Activated naive CD4-positive, alpha-beta T cell treated with anti-CD3 and anti-CD28 coated beads, Interleukin-2, amount 50 U/mL, for 72 hours (primary cell): ENCODE measurements around the gene BTRC. TPM values are rescaled to one million over a fixed set of nuclear protein-coding genes. Genes with fewer than 3 reads are reported as not detected.
A peak's percentile ranks its signal among the peaks of the same experiment; 100 is the strongest.

Experiments used
- ATAC-seq, 2 donors: fragments of 150-1000 bp; cut with Tn5 transposase; 2 replicates each; pipeline ENCODE4 v1.10.0; 2021; ENCODE audit warnings: mild to moderate bottlenecking in 2 of 2, moderate library complexity in 2 of 2
- DNase-seq, 2 donors: peaks; one replicate each; pipeline ENCODE4 v3.0.0; 2021 to 2022; ENCODE audit warnings: low spot score in 2 of 2
- H3K27ac Mint-ChIP-seq, 2 donors: one replicate each; pipeline ENCODE4 v1.8.0; 2022; ENCODE audit warnings: mild to moderate bottlenecking in 2 of 2, mixed read lengths in 2 of 2
- H3K36me3 Mint-ChIP-seq, 2 donors: one replicate each; pipeline ENCODE4 v1.8.0; 2022; ENCODE audit warnings: mixed read lengths in 2 of 2
- H3K9me3 Mint-ChIP-seq, 2 donors: one replicate each; pipeline ENCODE4 v1.8.0; 2022; ENCODE audit warnings: mixed read lengths in 2 of 2
- total RNA-seq, 2 donors: library from RNA; stranded (reverse); gene quantifications; one replicate each; pipeline ENCODE4 v1.2.3, GENCODE V29; 2022

The BTRC gene
- total RNA-seq, 2 donors from 2014 or later, result 12.0 to 20.9 TPM

- no peaks in the 10 kb centered on the region for H3K36me3 Mint-ChIP-seq
- ATAC-seq, result no peak
Observed at GRCh38 chr10:101507828-101508227, 153.9 kb downstream of the BTRC start.

GRCh38 chr10:101511938-101512337 lies 158.0 kb downstream of the BTRC start:
- Mint-ChIP-seq H3K9me3 (no peaks in the 10 kb centered on the region), H3K27ac (no peak overlapping the region), H3K36me3 (no peaks in the 10 kb centered on the region)
- no peak for DNase-seq
- no peak for ATAC-seq

More at GRCh38 chr10:101507828-101508227, 153.9 kb downstream of the BTRC start:
- DNase-seq, result no peak
- Mint-ChIP-seq H3K9me3 (no peaks in the 10 kb centered on the region), H3K27ac (no peak overlapping the region)

DNA sequence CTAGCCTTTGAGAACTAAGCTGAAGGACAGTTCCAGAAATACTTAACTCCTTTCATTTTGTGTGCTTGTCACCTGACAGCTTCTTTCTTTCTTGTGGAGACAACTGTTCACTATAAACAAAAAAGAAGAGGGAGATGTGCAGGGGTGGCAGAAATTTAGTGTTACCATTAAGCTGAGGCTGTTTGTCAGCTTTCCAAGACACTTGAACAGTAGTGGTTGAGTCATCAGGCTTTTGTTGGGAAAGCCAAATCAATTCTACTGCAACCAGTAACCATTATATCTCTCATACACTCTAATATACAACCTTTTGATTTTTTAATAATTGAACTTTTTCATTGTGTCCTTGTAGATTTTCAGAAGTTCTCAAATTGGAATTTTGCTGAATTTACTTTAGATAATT lies 158.8 kb downstream of the BTRC start:
- no peak for DNase-seq
- Mint-ChIP-seq H3K36me3 (no peaks in the 10 kb centered on the region), H3K9me3 (no peaks in the 10 kb centered on the region), H3K27ac (no peak overlapping the region)
- ATAC-seq, result no peak

DNA sequence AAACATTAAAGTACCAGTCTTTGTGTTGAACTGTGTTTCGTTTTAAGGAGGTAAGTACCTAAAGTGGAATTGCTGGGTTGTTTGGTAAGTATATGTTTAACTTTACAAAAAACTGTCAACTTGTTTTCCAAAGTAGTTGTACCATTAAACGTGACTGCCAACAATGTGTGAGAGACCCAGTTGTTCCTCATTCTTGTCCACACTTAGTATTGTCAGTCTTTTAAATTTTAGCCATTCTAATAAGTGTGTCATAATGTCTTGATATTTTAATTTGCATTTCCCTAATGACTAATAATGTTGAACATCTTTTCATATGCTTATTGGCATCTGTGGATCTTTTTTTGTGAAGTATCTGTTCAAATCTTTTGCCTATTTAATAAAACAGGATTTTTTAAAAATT lies 159.8 kb downstream of the BTRC start:
- Mint-ChIP-seq H3K9me3 (no peaks in the 10 kb centered on the region), H3K36me3 (no peaks in the 10 kb centered on the region), H3K27ac (no peak overlapping the region)
- DNase-seq, result no peak
- ATAC-seq, result no peak

DNA sequence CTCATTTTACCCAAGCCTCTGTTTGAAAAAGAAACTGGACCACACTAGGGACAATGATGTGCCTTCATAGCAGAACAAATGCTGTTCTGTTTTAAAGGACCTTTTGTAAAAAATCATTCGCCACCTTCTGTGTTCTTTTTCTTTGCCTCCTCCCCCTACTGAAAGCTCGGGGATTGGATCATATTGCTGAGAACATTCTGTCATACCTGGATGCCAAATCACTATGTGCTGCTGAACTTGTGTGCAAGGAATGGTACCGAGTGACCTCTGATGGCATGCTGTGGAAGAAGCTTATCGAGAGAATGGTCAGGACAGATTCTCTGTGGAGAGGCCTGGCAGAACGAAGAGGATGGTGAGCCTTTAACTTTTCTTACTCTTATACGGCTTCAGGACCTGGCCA lies 171.9 kb downstream of the BTRC start:
- no peaks in the 10 kb centered on the region for H3K9me3 Mint-ChIP-seq
- DNase-seq (no peak), ATAC-seq (no peak)
- no peaks in the 10 kb centered on the region for H3K36me3 Mint-ChIP-seq
- no peak overlapping the region for H3K27ac Mint-ChIP-seq

GRCh38 chr10:101529207-101529606 lies 175.2 kb downstream of the BTRC start:
- no peaks in the 10 kb centered on the region for H3K36me3 Mint-ChIP-seq
- ATAC-seq (no peak), DNase-seq (no peak)
- H3K9me3 Mint-ChIP-seq, result no peaks in the 10 kb centered on the region
- no peak overlapping the region for H3K27ac Mint-ChIP-seq

DNA sequence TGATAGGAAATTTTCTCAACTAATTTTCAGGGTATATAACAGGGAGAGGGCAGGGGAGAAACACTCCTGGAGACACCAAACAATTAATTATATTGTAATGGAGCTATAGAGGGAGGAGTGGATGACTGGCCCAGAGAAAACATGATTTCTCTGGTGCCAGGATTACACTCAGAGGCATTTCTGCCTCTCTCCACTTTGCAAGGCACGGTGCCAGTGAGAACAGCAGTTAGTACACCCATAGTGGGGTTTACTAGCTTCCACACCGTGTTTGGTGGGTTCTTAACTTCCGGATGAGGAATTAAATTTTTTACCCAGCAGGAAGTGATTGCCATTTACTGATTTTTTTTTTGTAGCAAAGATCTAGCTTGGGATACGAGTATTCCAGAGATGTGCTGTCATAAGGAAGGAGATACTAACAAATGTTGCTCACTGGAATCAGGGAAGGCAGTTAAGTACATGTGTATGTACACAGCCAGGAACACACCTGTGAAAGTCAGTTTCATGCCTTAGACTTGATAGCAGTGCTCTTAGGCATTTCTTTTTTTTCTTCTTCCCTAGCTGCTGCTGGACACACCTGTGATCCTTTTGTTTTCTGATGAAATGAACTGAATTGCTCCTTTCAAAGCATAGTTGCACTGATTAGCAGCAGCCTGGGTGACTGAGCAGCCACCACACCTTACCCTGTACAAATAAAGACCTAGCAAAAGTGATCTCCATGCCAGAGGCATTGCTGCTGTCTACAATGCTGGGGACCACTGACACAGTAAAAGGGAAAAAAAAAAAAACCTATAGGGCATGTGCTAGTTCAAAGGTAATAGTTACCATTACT lies 176.0 kb downstream of the BTRC start:
- ATAC-seq (no peak), DNase-seq (no peak)
- Mint-ChIP-seq H3K27ac (no peak overlapping the region), H3K36me3 (no peaks in the 10 kb centered on the region), H3K9me3 (no peaks in the 10 kb centered on the region)

DNA sequence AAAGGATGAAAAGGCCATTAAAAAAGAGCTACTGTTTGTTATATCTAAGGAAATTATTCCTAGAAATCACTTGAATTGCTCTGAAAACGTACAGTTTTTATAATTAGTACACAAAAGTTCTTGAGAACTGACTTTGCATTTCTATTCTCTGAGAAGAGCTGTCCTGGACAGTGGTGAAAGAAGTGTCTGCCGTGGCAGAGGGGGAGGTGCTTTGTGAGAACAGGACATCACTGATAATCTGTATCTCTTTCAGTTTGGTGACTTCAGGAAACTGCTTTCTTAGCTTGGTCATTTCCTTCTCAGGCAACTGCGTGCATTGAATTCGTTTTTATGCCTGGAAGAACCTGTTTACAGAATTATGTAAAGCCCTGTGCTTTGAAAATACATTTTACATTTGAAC lies 182.0 kb downstream of the BTRC start:
- DNase-seq (no peak), ATAC-seq (no peak)
- Mint-ChIP-seq H3K27ac (no peak overlapping the region), H3K36me3 (no peaks in the 10 kb centered on the region), H3K9me3 (no peaks in the 10 kb centered on the region)

DNA sequence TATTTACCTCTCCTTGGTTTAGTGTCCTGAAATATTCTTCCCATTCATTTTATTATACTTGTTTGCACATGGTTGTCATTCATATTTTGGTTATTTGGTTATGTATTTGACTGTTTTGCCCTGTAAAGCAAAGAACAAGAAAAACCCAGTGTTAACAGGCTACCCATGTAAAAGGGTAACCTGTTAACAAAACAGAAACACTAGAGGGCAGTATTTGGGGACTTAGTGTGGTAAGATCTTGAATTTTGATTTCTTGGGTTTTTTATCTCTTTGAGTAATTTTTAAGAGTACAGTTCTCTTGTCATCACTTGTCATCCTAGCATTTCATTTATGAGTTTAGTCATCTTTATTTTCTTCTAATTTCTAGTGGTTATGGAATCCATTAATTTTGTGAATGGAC lies 182.8 kb downstream of the BTRC start:
- ATAC-seq, result no peak
- Mint-ChIP-seq H3K36me3 (no peaks in the 10 kb centered on the region), H3K9me3 (no peaks in the 10 kb centered on the region), H3K27ac (no peak overlapping the region)
- no peak for DNase-seq

GRCh38 chr10:101538446-101538845 lies 184.5 kb downstream of the BTRC start:
- Mint-ChIP-seq H3K27ac (no peak overlapping the region), H3K9me3 (no peaks in the 10 kb centered on the region), H3K36me3 (no peaks in the 10 kb centered on the region)
- ATAC-seq, result no peak
- DNase-seq, result no peak

DNA sequence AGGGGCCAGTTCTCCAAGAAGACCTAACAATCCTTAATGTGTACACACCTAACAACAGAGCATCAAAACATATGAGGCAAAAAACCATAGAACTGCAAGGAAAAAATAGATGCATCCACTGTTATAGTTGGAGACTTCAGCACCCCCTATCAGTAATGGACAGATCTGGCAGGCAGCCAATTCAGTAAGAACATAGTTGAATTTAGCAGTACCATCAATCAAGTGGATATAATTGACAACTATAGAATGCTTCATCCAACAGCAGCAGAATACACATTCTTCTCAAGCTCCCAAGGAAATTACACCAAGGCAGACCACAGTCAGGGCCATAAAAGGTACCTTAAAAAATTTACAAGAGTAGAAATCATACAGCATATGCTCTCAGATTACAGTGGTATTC lies 191.9 kb downstream of the BTRC start:
- Mint-ChIP-seq H3K9me3 (no peaks in the 10 kb centered on the region), H3K36me3 (no peaks in the 10 kb centered on the region), H3K27ac (no peak overlapping the region)
- DNase-seq, result no peak
- ATAC-seq, result no peak

DNA sequence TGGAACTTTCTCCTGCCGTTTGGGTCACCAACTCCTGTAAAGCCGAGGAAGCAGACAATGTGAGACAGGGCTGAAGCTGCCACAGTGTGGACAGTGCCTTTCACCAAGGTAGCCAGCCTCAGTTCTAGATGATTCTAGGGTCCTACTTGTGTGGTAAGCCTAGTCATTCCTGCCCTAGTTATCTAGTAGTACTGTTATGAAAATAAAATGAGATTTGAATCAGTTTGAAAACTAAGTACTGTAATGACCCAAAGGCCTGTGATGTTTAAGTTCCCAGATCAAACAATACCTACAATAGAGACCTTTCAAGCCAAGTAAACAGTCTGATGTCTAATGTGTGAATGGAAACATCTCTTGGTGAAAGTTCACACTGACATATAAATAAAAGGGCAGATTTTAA lies 197.0 kb downstream of the BTRC start:
- no peak for DNase-seq
- Mint-ChIP-seq H3K9me3 (no peaks in the 10 kb centered on the region), H3K27ac (peak overlapping the region; percentile 17 to 78), H3K36me3 (peaks cover 0 to 13% of the 10 kb centered on the region in 2 donors)
- ATAC-seq, result peak; percentile 69 to 96

- ATAC-seq (no peak), DNase-seq (no peak)
- peak overlapping the region; percentile 3 to 22 for H3K27ac Mint-ChIP-seq
- peaks cover 0 to 13% of the 10 kb centered on the region in 2 donors for H3K36me3 Mint-ChIP-seq
- H3K9me3 Mint-ChIP-seq, result no peaks in the 10 kb centered on the region
Observed at GRCh38 chr10:101552442-101552841, 198.5 kb downstream of the BTRC start.

GRCh38 chr10:101557541-101557940 lies 203.6 kb downstream of the BTRC start:
- peak overlapping the region; percentile 69 to 81 for H3K27ac Mint-ChIP-seq
- H3K9me3 Mint-ChIP-seq, result no peaks in the 10 kb centered on the region
- ATAC-seq, result no peak
- peaks cover 0 to 4% of the 10 kb centered on the region in 2 donors for H3K36me3 Mint-ChIP-seq
- no peak for DNase-seq

DNA sequence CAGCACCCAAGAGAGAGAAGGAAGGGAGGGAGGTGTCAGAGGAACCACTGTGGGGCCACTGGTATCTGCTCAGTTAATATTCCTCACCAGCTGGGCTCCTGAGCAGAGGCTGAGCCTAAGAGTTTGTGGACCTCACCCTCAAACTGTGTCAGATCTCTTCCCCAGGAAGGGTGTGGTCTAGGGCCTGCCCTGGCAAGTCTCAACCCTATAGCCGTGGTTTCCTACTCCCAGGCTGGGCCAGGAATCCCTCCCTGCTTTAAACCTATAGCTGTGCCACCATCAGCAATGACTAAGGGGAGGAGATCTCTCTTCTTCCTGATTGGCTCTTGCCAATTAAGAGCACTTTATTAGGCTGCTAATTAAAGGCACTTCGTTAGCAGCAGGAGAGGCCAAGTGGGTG lies 204.2 kb downstream of the BTRC start:
- DNase-seq (no peak), ATAC-seq (peak in 1 of 2 donors; percentile 68)
- no peaks in the 10 kb centered on the region for H3K9me3 Mint-ChIP-seq
- H3K36me3 Mint-ChIP-seq, result no peaks in the 10 kb centered on the region
- peak overlapping the region; percentile 69 to 81 for H3K27ac Mint-ChIP-seq

DNA sequence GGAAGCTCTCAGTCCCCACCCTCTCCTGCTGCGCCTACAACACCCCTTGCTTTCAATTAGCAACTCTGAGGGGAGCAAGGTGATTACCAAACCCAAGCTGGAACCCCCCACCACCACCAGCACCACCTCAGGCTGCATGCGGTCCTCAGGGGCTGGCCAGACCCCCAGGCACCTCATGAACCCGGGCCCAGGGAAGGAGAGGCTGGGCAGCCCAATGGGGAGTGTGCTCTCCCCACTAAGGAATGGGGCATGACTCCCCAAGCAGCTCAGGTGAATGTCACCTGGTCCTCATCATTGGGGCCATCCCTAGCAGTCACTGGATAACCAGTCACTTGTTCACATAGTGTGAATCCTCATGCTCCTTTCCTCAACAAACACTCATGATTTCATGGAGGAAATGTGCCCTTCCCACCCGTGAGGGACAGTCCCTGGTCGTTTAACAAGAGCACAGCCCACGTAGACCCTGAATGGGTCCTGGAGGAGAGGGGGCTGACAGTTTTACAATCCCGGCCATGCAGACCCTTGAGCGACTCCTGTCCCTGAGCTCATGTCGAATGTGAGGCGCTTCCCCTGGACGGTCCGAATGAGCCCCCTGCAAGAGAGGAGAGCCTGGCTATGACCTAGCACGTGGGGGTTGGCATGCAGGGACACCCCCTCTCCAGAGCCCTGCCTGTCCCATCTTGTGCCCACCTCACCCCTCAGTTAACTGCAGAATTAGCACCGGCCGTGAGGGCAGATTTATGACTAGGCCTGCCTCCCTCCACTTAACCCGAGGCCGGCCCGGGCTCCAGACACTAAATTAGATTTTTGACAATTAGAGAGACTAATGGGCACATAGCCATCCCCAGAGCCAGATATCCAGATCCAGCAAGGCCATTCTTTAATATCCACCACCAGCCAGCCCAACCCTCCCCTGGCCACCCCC lies 205.0 kb downstream of the BTRC start:
- ATAC-seq (no peak), DNase-seq (no peak)
- Mint-ChIP-seq H3K36me3 (no peaks in the 10 kb centered on the region), H3K27ac (peak overlapping the region in 1 of 2 donors; percentile 81), H3K9me3 (no peaks in the 10 kb centered on the region)

- no peak for DNase-seq
- no peak for ATAC-seq
- H3K9me3 Mint-ChIP-seq, result no peaks in the 10 kb centered on the region
- peak overlapping the region in 1 of 2 donors; percentile 81 for H3K27ac Mint-ChIP-seq
- H3K36me3 Mint-ChIP-seq, result no peaks in the 10 kb centered on the region
Observed at GRCh38 chr10:101559596-101560297, 205.8 kb downstream of the BTRC start.
